GM12874 (cell line): Measurements from ENCODE around the gene STK32B.

ENCODE experiments used
- CTCF ChIP-seq: IDR thresholded peaks from 2 replicates; pipeline ENCODE4 v1.5.1; 2011; ENCODE audit warnings: low read depth, mild to moderate bottlenecking, control low read depth, low read length, moderate library complexity; ENCODE audit not compliant: insufficient read depth

Gene STK32B

GRCh38 chr4:5462254-5462835, 411.1 kb downstream of the STK32B start:
- no peak for TF ChIP-seq CTCF

DNA sequence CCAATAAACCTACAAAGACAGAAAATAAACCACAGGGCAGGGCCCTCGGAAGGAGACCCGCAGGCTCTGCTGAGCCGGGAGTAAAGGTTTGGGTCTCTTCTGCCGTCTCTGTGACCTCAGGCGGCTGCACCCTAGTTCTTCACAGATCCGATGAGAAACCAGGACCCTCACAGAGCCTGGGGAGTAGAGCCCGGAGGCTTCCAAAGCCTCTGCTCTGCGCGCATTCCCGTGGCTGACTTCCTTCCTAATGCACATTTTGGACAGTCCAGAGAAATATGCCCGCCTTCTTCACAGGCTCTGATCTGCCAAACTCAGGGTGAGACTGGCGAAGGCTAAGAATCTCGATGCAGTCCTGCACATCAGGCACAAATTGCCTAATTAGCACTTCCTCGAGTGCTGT, 411.6 kb downstream of the STK32B start:
- no peak for TF ChIP-seq CTCF

DNA sequence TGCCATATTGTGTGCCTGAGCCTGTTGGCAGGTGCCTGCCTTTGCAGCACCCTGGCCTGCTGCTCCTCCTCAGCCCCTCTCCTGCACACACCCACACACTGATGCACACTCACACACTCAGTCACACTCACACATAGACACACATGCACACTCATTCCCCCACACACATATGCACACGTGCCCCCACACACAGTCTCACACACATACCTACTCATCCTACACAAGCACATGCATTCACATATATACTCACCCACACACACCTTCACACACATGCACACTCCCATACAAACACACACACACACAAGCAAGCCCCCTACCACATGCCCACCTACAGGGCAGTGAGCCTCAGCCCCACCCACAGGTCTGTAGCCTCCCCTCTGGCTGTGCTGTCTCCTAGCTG, 412.1 kb downstream of the STK32B start:
- TF ChIP-seq CTCF, result no peak

GRCh38 chr4:5463936-5464650, 412.8 kb downstream of the STK32B start:
- TF ChIP-seq CTCF, result no peak

DNA sequence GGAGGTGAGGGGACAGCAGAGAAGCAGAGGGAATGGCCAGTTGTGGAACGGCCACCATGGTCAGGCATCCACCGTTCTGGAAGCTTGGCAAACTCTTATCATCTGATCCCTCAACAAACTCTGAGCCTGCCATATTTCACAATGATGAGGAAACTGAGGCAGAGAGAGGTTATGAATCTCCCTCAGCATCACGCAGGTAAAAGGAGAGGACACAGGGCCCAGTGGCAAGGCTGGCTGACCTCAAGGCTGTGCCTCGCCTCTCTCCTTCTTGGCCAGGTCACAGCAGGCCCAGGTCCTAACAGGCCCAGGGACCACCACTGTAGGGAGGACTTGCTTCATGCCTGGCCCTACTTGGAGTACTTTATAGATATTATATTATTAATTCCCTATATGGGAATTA, 414.2 kb downstream of the STK32B start:
- TF ChIP-seq CTCF, result no peak

- TF ChIP-seq CTCF, result no peak
These were observed 414.7 kb downstream of the STK32B start for GRCh38 chr4:5465956-5466355.

DNA sequence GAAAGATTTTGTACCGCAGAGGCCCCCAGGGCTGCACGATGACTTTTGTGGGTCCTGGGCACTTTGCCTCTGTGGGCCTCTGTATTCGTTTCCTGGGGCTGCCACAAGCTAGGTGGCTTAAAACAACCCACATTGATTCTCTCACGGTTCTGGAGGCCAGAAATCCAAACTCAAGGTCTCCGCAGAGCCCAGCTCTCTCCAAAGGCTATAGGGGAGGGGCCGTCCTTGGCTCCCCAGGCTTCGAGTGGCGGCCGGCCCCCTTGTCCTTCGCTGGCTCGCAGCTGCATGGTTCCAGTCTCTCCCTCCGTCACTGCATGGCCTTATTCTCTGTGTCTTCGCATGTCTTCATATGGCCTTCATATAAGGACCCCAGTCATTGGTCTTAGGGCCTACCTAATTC, 415.8 kb downstream of the STK32B start:
- TF ChIP-seq CTCF, result no peak
